ENCODE results near the gene NPRL2.
A peak's percentile ranks its signal among the peaks of the same experiment; 100 is the strongest.
"Not testable (repeated sequence)": the region's sequence is repeated elsewhere in the genome, so short reads cannot be mapped to it uniquely, and the experiment has no call there.

Gene NPRL2

GRCh38 chr3:50322386-50323091 is 28.0 kb downstream of the NPRL2 start, which contains the start of gene HYAL2:
TSS of gene HYAL2 (minus strand) at chr3:50322745. CDS start at chr3:50320489, 2,256 bp downstream.
- Histone ChIP-seq H3K9ac (ENCODE audit: low read depth, low read length) (peak within 1 kb of the TSS; percentile 89), H3K36me3 (ENCODE audit: insufficient read depth, low read length) (peaks cover 9% of the 10 kb centered on the region), H3K4me1 (ENCODE audit: insufficient read depth, low read length) (peaks cover 27% of the 10 kb centered on the region; the same call in 1 of the 2 replicates), H3K9me3 (ENCODE audit: control insufficient read depth, insufficient read depth, low read length) (no peaks in the 10 kb centered on the region)

- Histone ChIP-seq H3K9ac (ENCODE audit: low read depth, low read length) (peak overlapping the region; percentile 89), H3K9me3 (ENCODE audit: control insufficient read depth, insufficient read depth, low read length) (no peaks in the 10 kb centered on the region), H3K36me3 (ENCODE audit: insufficient read depth, low read length) (peaks cover 9% of the 10 kb centered on the region), H3K4me1 (ENCODE audit: insufficient read depth, low read length) (peaks cover 32% of the 10 kb centered on the region; the same call in 1 of the 2 replicates)
Measured at GRCh38 chr3:50322115-50322385, 28.5 kb downstream of the NPRL2 start.

GRCh38 chr3:50321336-50322114 is 29.1 kb downstream of the NPRL2 start:
- Histone ChIP-seq H3K36me3 (ENCODE audit: insufficient read depth, low read length) (peaks cover 9% of the 10 kb centered on the region), H3K9me3 (ENCODE audit: control insufficient read depth, insufficient read depth, low read length) (no peaks in the 10 kb centered on the region), H3K9ac (ENCODE audit: low read depth, low read length) (peak overlapping the region; percentile 89), H3K4me1 (ENCODE audit: insufficient read depth, low read length) (peaks cover 33% of the 10 kb centered on the region; the same call in 1 of the 2 replicates)

GRCh38 chr3:50320853-50321335 is 29.7 kb downstream of the NPRL2 start:
- Histone ChIP-seq H3K36me3 (ENCODE audit: insufficient read depth, low read length) (peaks cover 9% of the 10 kb centered on the region), H3K9ac (ENCODE audit: low read depth, low read length) (peak overlapping the region; percentile 89), H3K4me1 (ENCODE audit: insufficient read depth, low read length) (peaks cover 36% of the 10 kb centered on the region; the same call in 1 of the 2 replicates), H3K9me3 (ENCODE audit: control insufficient read depth, insufficient read depth, low read length) (no peaks in the 10 kb centered on the region)

GRCh38 chr3:50319894-50320625 is 30.5 kb downstream of the NPRL2 start:
- H3K4me1 ChIP-seq (ENCODE audit: insufficient read depth, low read length): peaks cover 36% of the 10 kb centered on the region; the same call in 1 of the 2 replicates
- peak overlapping the region; percentile 89 for H3K9ac ChIP-seq (ENCODE audit: low read depth, low read length)
- H3K9me3 ChIP-seq (ENCODE audit: control insufficient read depth, insufficient read depth, low read length): no peaks in the 10 kb centered on the region
- H3K36me3 ChIP-seq (ENCODE audit: insufficient read depth, low read length): peaks cover 9% of the 10 kb centered on the region

- Histone ChIP-seq H3K4me1 (ENCODE audit: insufficient read depth, low read length) (peaks cover 35% of the 10 kb centered on the region; the same call in 1 of the 2 replicates), H3K9me3 (ENCODE audit: control insufficient read depth, insufficient read depth, low read length) (no peaks in the 10 kb centered on the region), H3K36me3 (ENCODE audit: insufficient read depth, low read length) (peaks cover 9% of the 10 kb centered on the region), H3K9ac (ENCODE audit: low read depth, low read length) (no peak overlapping the region)
Measured at GRCh38 chr3:50319181-50319893, 31.2 kb downstream of the NPRL2 start.

- Histone ChIP-seq H3K9me3 (ENCODE audit: control insufficient read depth, insufficient read depth, low read length) (no peaks in the 10 kb centered on the region), H3K9ac (ENCODE audit: low read depth, low read length) (no peak overlapping the region), H3K4me1 (ENCODE audit: insufficient read depth, low read length) (peaks cover 31% of the 10 kb centered on the region; the same call in 1 of the 2 replicates), H3K36me3 (ENCODE audit: insufficient read depth, low read length) (peaks cover 9% of the 10 kb centered on the region)
Measured at GRCh38 chr3:50318615-50319014, 32.0 kb downstream of the NPRL2 start.

GRCh38 chr3:50318163-50318562 is 32.4 kb downstream of the NPRL2 start:
- Histone ChIP-seq H3K9ac (ENCODE audit: low read depth, low read length) (no peak overlapping the region), H3K36me3 (ENCODE audit: insufficient read depth, low read length) (peaks cover 9% of the 10 kb centered on the region), H3K4me1 (ENCODE audit: insufficient read depth, low read length) (peaks cover 28% of the 10 kb centered on the region; the same call in 1 of the 2 replicates), H3K9me3 (ENCODE audit: control insufficient read depth, insufficient read depth, low read length) (no peaks in the 10 kb centered on the region)

GRCh38 chr3:50317300-50317699 is 33.3 kb downstream of the NPRL2 start:
- no peak overlapping the region for H3K9ac ChIP-seq (ENCODE audit: low read depth, low read length)
- H3K36me3 ChIP-seq (ENCODE audit: insufficient read depth, low read length): peaks cover 9% of the 10 kb centered on the region
- H3K4me1 ChIP-seq (ENCODE audit: insufficient read depth, low read length): peaks cover 23% of the 10 kb centered on the region; the same call in 1 of the 2 replicates

GRCh38 chr3:50316657-50317242 is 33.8 kb downstream of the NPRL2 start:
- peaks cover 9% of the 10 kb centered on the region for H3K36me3 ChIP-seq (ENCODE audit: insufficient read depth, low read length)
- no peak overlapping the region for H3K9ac ChIP-seq (ENCODE audit: low read depth, low read length)
- no peaks in the 10 kb centered on the region for H3K9me3 ChIP-seq (ENCODE audit: control insufficient read depth, insufficient read depth, low read length)
- peaks cover 23% of the 10 kb centered on the region; the same call in 1 of the 2 replicates for H3K4me1 ChIP-seq (ENCODE audit: insufficient read depth, low read length)

More at GRCh38 chr3:50317300-50317699, 33.3 kb downstream of the NPRL2 start:
- no peaks in the 10 kb centered on the region for H3K9me3 ChIP-seq (ENCODE audit: control insufficient read depth, insufficient read depth, low read length)

GRCh38 chr3:50314816-50315215 is 35.8 kb downstream of the NPRL2 start:
- Histone ChIP-seq H3K9me3 (ENCODE audit: control insufficient read depth, insufficient read depth, low read length) (no peaks in the 10 kb centered on the region; the same call in 1 of the 2 replicates), H3K9ac (ENCODE audit: low read depth, low read length) (no peak overlapping the region), H3K36me3 (ENCODE audit: insufficient read depth, low read length) (peaks cover 9% of the 10 kb centered on the region), H3K4me1 (ENCODE audit: insufficient read depth, low read length) (peaks cover 16% of the 10 kb centered on the region; the same call in 1 of the 2 replicates)

GRCh38 chr3:50314342-50314741 is 36.2 kb downstream of the NPRL2 start:
- peaks cover 14% of the 10 kb centered on the region; the same call in 1 of the 2 replicates for H3K4me1 ChIP-seq (ENCODE audit: insufficient read depth, low read length)
- peaks cover 6% of the 10 kb centered on the region; the same call in 1 of the 2 replicates for H3K36me3 ChIP-seq (ENCODE audit: insufficient read depth, low read length)
- H3K9ac ChIP-seq (ENCODE audit: low read depth, low read length): no peak overlapping the region
- no peaks in the 10 kb centered on the region; the same call in 1 of the 2 replicates for H3K9me3 ChIP-seq (ENCODE audit: control insufficient read depth, insufficient read depth, low read length)

- H3K4me1 ChIP-seq (ENCODE audit: insufficient read depth, low read length); H3K9ac ChIP-seq (ENCODE audit: low read depth, low read length); H3K9me3 ChIP-seq (ENCODE audit: control insufficient read depth, insufficient read depth, low read length); H3K36me3 ChIP-seq (ENCODE audit: insufficient read depth, low read length): not testable (repeated sequence)
Measured at GRCh38 chr3:50312041-50312440, 38.5 kb downstream of the NPRL2 start.

All from ES-I3 (cell line).